Measurements from ENCODE around the gene TTLL10.
A peak's percentile ranks its signal among the peaks of the same experiment; 100 is the strongest.

TTLL10 gene

GRCh38 chr1:1157914-1158710 lies 15.6 kb upstream of the TTLL10 start:
- no peaks in the 10 kb centered on the region for H3K9me3 ChIP-seq (ENCODE audit: severe bottlenecking)
- no peak for TF ChIP-seq CTCF (IDR thresholded peaks at IDR 0.05; ENCODE audit: poor library complexity, severe bottlenecking)
- peak overlapping the region; percentile 30 for H3K4me3 ChIP-seq (ENCODE audit: severe bottlenecking)
- DNase-seq (ENCODE audit: low spot score) (no peak), ATAC-seq (ENCODE audit: low read depth) (peak; percentile 17; the same call in 1 of the 3 replicates)
- H3K36me3 ChIP-seq (ENCODE audit: low read depth) = no peaks in the 10 kb centered on the region
- peak overlapping the region; percentile 65 for H3K27ac ChIP-seq (ENCODE audit: poor library complexity, severe bottlenecking)
- H3K4me1 ChIP-seq (ENCODE audit: insufficient read depth, poor library complexity, severe bottlenecking) = peaks cover 7% of the 10 kb centered on the region
- H3K27me3 ChIP-seq (ENCODE audit: insufficient read depth, poor library complexity, severe bottlenecking) = no peaks in the 10 kb centered on the region

GRCh38 chr1:1160281-1160930 lies 13.3 kb upstream of the TTLL10 start:
- Histone ChIP-seq H3K27ac (ENCODE audit: poor library complexity, severe bottlenecking) (no peak overlapping the region), H3K9me3 (ENCODE audit: severe bottlenecking) (no peaks in the 10 kb centered on the region), H3K4me3 (ENCODE audit: severe bottlenecking) (no peak overlapping the region), H3K27me3 (ENCODE audit: insufficient read depth, poor library complexity, severe bottlenecking) (no peaks in the 10 kb centered on the region), H3K4me1 (ENCODE audit: insufficient read depth, poor library complexity, severe bottlenecking) (peaks cover 11% of the 10 kb centered on the region), H3K36me3 (ENCODE audit: low read depth) (peaks cover 5% of the 10 kb centered on the region; the same call in 1 of the 2 replicates)
- no peak for DNase-seq (ENCODE audit: low spot score)
- no peak for TF ChIP-seq CTCF (IDR thresholded peaks at IDR 0.05; ENCODE audit: poor library complexity, severe bottlenecking)
- no peak for ATAC-seq (ENCODE audit: low read depth)

GRCh38 chr1:1161078-1161682 lies 12.5 kb upstream of the TTLL10 start:
- no peak overlapping the region for H3K4me3 ChIP-seq (ENCODE audit: severe bottlenecking)
- no peaks in the 10 kb centered on the region for H3K9me3 ChIP-seq (ENCODE audit: severe bottlenecking)
- DNase-seq (ENCODE audit: low spot score) = no peak
- H3K4me1 ChIP-seq (ENCODE audit: insufficient read depth, poor library complexity, severe bottlenecking) = peaks cover 16% of the 10 kb centered on the region
- H3K36me3 ChIP-seq (ENCODE audit: low read depth) = peaks cover 9% of the 10 kb centered on the region; the same call in 1 of the 2 replicates
- ATAC-seq (ENCODE audit: low read depth) = no peak
- H3K27me3 ChIP-seq (ENCODE audit: insufficient read depth, poor library complexity, severe bottlenecking) = no peaks in the 10 kb centered on the region
- no peak overlapping the region for H3K27ac ChIP-seq (ENCODE audit: poor library complexity, severe bottlenecking)
- TF ChIP-seq CTCF (IDR thresholded peaks at IDR 0.05; ENCODE audit: poor library complexity, severe bottlenecking) = no peak

GRCh38 chr1:1161683-1162079 lies 12.0 kb upstream of the TTLL10 start:
- ATAC-seq (ENCODE audit: low read depth) (no peak), DNase-seq (ENCODE audit: low spot score) (no peak)
- Histone ChIP-seq H3K27ac (ENCODE audit: poor library complexity, severe bottlenecking) (no peak overlapping the region), H3K27me3 (ENCODE audit: insufficient read depth, poor library complexity, severe bottlenecking) (no peaks in the 10 kb centered on the region), H3K4me3 (ENCODE audit: severe bottlenecking) (no peak overlapping the region), H3K9me3 (ENCODE audit: severe bottlenecking) (no peaks in the 10 kb centered on the region), H3K36me3 (ENCODE audit: low read depth) (peaks cover 9% of the 10 kb centered on the region; the same call in 1 of the 2 replicates), H3K4me1 (ENCODE audit: insufficient read depth, poor library complexity, severe bottlenecking) (peaks cover 16% of the 10 kb centered on the region)
- TF ChIP-seq CTCF (IDR thresholded peaks at IDR 0.05; ENCODE audit: poor library complexity, severe bottlenecking) = no peak

All from RWPE2 (cell line).